H9 (cell line): ENCODE results near the gene SLC22A3. TPM values are rescaled to one million over a fixed set of nuclear protein-coding genes. Genes with fewer than 3 reads are reported as not detected.

Experiments used
- DNase-seq: peaks from one replicate; pipeline ENCODE4 v3.0.0-alpha.2; 2017
- H2AFZ ChIP-seq: one replicate; pipeline ENCODE4 v1.6.1; 2013; ENCODE audit warnings: mild to moderate bottlenecking, low read length, control low read depth, moderate library complexity
- H2AK5ac ChIP-seq: 2 replicates; pipeline ENCODE4 v1.6.1; 2013; ENCODE audit warnings: low read length, control low read depth, mixed read lengths; ENCODE audit not compliant: insufficient read length
- H2BK120ac ChIP-seq: one replicate; pipeline ENCODE4 v1.6.1; 2013; ENCODE audit warnings: low read depth, mild to moderate bottlenecking, low read length, control low read depth, inconsistent platforms; ENCODE audit not compliant: poor library complexity, severe bottlenecking
- H2BK12ac ChIP-seq: 2 replicates; pipeline ENCODE4 v1.6.1; 2013; ENCODE audit warnings: low read length, control low read depth, mixed read lengths, low read depth; ENCODE audit not compliant: insufficient read length
- H2BK15ac ChIP-seq: 2 replicates; pipeline ENCODE4 v1.6.1; 2013; ENCODE audit warnings: low read depth, low read length, control low read depth
- H2BK20ac ChIP-seq: one replicate; pipeline ENCODE4 v1.6.1; 2013; ENCODE audit warnings: low read depth, mild to moderate bottlenecking, low read length, control low read depth, inconsistent platforms; ENCODE audit not compliant: poor library complexity, severe bottlenecking
- H2BK5ac ChIP-seq: 2 replicates; pipeline ENCODE4 v1.6.1; 2013; ENCODE audit warnings: low read length, control low read depth, mixed read lengths; ENCODE audit not compliant: insufficient read length
- H3K14ac ChIP-seq: 2 replicates; pipeline ENCODE4 v1.6.1; 2013; ENCODE audit warnings: low read length, control low read depth; ENCODE audit not compliant: insufficient read depth
- H3K18ac ChIP-seq: 2 replicates; pipeline ENCODE4 v1.6.1; 2013; ENCODE audit warnings: low read depth, mild to moderate bottlenecking, mixed read lengths, low read length, control low read depth; ENCODE audit not compliant: insufficient read length
- H3K23ac ChIP-seq: 2 replicates; pipeline ENCODE4 v1.6.1; 2013; ENCODE audit warnings: low read length, control low read depth, mixed read lengths, low read depth; ENCODE audit not compliant: insufficient read length
- H3K23me2 ChIP-seq: 2 replicates; pipeline ENCODE4 v1.6.1; 2013; ENCODE audit warnings: low read depth, mild to moderate bottlenecking, mixed read lengths, low read length, control low read depth; ENCODE audit not compliant: insufficient read length, poor library complexity, severe bottlenecking
- H3K27ac ChIP-seq: 2 replicates; pipeline ENCODE4 v1.5.1; 2013; ENCODE audit warnings: low read length, control low read depth, mixed read lengths, low read depth; ENCODE audit not compliant: insufficient read length
- H3K27me3 ChIP-seq: 2 replicates; pipeline ENCODE4 v1.6.1; 2013; ENCODE audit warnings: low read length, control low read depth, inconsistent platforms; ENCODE audit not compliant: insufficient read depth
- H3K4ac ChIP-seq: 2 replicates; pipeline ENCODE4 v1.6.1; 2013; ENCODE audit warnings: low read depth, mild to moderate bottlenecking, control low read depth, inconsistent platforms, low read length, moderate library complexity
- H3K4me1 ChIP-seq: 2 replicates; pipeline ENCODE4 v1.6.1; 2013; ENCODE audit warnings: low read length, control low read depth, inconsistent platforms; ENCODE audit not compliant: insufficient read depth
- H3K4me2 ChIP-seq: 2 replicates; pipeline ENCODE4 v1.6.1; 2013; ENCODE audit warnings: low read length, control low read depth, mixed read lengths; ENCODE audit not compliant: insufficient read length, insufficient read depth
- H3K56ac ChIP-seq: 2 replicates; pipeline ENCODE4 v1.6.1; 2013; ENCODE audit warnings: low read depth, mild to moderate bottlenecking, mixed read lengths, low read length, control low read depth; ENCODE audit not compliant: insufficient read length
- H3K79me1 ChIP-seq: 2 replicates; pipeline ENCODE4 v1.6.1; 2013; ENCODE audit warnings: low read depth, mild to moderate bottlenecking, moderate library complexity, low read length, control low read depth, inconsistent platforms; ENCODE audit not compliant: insufficient read depth, poor library complexity, severe bottlenecking
- H3K79me2 ChIP-seq: 2 replicates; pipeline ENCODE4 v1.6.1; 2013; ENCODE audit warnings: low read length, control low read depth, inconsistent platforms; ENCODE audit not compliant: insufficient read depth
- H3K9ac ChIP-seq: 2 replicates; pipeline ENCODE4 v1.6.1; 2013; ENCODE audit warnings: low read length, control low read depth, mixed read lengths; ENCODE audit not compliant: insufficient read length; ENCODE audit errors: extremely low read depth
- H3K9me3 ChIP-seq: one replicate; pipeline ENCODE4 v1.6.1; 2013; ENCODE audit warnings: low read depth, low read length, inconsistent platforms; ENCODE audit not compliant: control insufficient read depth
- H3T11ph ChIP-seq: one replicate; pipeline ENCODE4 v1.6.1; 2013; ENCODE audit warnings: mild to moderate bottlenecking, low read length, control low read depth, inconsistent platforms
- H4K20me1 ChIP-seq: one replicate; pipeline ENCODE4 v1.6.1; 2013; ENCODE audit not compliant: control insufficient read depth, insufficient read length, insufficient read depth
- H4K5ac ChIP-seq: 2 replicates; pipeline ENCODE4 v1.6.1; 2013; ENCODE audit warnings: low read depth, mild to moderate bottlenecking, mixed read lengths, low read length, control low read depth; ENCODE audit not compliant: insufficient read length
- H4K8ac ChIP-seq: replicated peaks from 2 replicates; pipeline ENCODE4 v1.6.1; 2013; ENCODE audit warnings: low read length, control low read depth, mixed read lengths, low read depth; ENCODE audit not compliant: insufficient read length
- H4K91ac ChIP-seq: 2 replicates; pipeline ENCODE4 v1.6.1; 2013; ENCODE audit warnings: low read depth, mild to moderate bottlenecking, moderate library complexity, mixed read lengths, low read length, control low read depth; ENCODE audit not compliant: insufficient read length
- H3K27ac Mint-ChIP-seq, 3 experiments: 2 replicates in 2 of 3; 3 replicates in 1 of 3; pipeline ENCODE4 v1.8.0; 2020 to 2021; ENCODE audit warnings: mixed read lengths in 3 of 3, mild to moderate bottlenecking in 1 of 3, moderate library complexity in 1 of 3
- H3K27me3 Mint-ChIP-seq: 2 replicates; pipeline ENCODE4 v1.8.0; 2021; ENCODE audit warnings: low read depth, mild to moderate bottlenecking, moderate library complexity, mixed read lengths
- H3K36me3 Mint-ChIP-seq, 3 experiments: 2 replicates in 2 of 3; 3 replicates in 1 of 3; pipeline ENCODE4 v1.8.0; 2020 to 2021; ENCODE audit warnings: low read depth in 3 of 3, mixed read lengths in 3 of 3; ENCODE audit not compliant: insufficient read depth in 1 of 3
- H3K4me1 Mint-ChIP-seq, 2 experiments: 2 replicates each; pipeline ENCODE4 v1.8.0; 2020; ENCODE audit warnings: mixed read lengths in 2 of 2
- H3K4me3 Mint-ChIP-seq, 2 experiments: 2 replicates in 1 of 2; 3 replicates in 1 of 2; pipeline ENCODE4 v1.8.0; 2020 to 2021; ENCODE audit warnings: mild to moderate bottlenecking in 2 of 2, mixed read lengths in 2 of 2, moderate library complexity in 1 of 2
- H3K9me3 Mint-ChIP-seq, 2 experiments: 2 replicates in 1 of 2; 3 replicates in 1 of 2; pipeline ENCODE4 v1.8.0; 2020; ENCODE audit warnings: mild to moderate bottlenecking in 2 of 2, mixed read lengths in 2 of 2, moderate library complexity in 1 of 2
- WGBS: extraction: QIAGEN DNeasy Blood & Tissue Kit; methylation state at CpG from one replicate; pipeline ENCODE4 v1.1.7; 2013; ENCODE audit warnings: missing lambda C conversion rate, low lambda C conversion rate, mixed read lengths; ENCODE audit not compliant: insufficient read length; ENCODE audit errors: extremely low coverage; 5-methylcytosine and 5-hydroxymethylcytosine counted together
- total RNA-seq: library from RNA; stranded (reverse); gene quantifications from 2 replicates; pipeline ENCODE4 v1.2.1, GENCODE V29; 2021
- TF ChIP-seq, protein P1 (sequence below): fragments of 200-600 bp; sonication (generic); conservative IDR thresholded peaks from 3 replicates; pipeline ENCODE4 v1.8.0; 2021; ENCODE audit warnings: antibody characterized with exemption, mild to moderate bottlenecking

SLC22A3 gene
- total RNA-seq, 1 experiment from 2014 or later: 2.7 TPM

DNA sequence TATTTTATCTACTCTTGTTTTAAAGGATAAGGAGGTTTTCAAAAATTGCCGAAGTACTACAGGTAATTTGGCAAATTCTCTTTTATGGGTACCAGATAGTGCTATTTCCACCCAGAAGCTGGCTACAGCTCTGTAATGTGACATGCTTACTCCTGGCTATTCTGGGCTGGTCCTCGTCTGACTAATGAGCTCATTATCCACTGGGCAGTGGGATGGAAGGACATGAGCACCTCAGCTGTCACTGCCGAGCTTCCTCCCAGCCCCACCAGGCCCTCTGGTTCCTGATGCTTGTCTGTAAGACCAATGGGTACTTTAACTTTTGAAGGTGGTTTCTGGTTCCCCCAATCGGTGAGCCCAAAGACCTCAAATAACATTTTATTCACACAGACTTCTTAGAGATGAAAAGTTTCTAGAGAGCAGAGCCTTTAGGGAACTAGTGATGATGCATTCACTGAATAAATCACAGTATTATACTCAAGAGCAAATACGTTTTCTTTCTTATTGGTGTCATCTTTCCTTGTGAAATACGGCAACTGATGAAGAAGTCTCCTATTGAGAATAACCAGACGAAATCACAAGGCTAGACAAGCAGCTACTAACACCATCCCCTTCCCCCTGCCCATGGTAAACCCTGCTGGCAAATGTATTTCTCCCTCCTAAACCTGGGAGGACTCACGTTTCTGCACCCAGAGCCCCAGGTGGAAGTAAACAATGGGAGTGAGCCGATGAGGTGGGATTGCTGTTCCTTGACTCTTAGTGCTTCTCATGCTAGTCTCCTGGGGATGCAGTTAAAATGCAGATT is 80.8 kb downstream of the SLC22A3 start:
- peak; percentile 51 for DNase-seq

More for the DNA sequence above, 80.8 kb downstream of the SLC22A3 start:
- no peaks in the 10 kb centered on the region for H3K9me3 ChIP-seq
- H2BK15ac ChIP-seq: no peak overlapping the region
- no peak overlapping the region for H3K4me3 Mint-ChIP-seq
- H3K27ac Mint-ChIP-seq: peak overlapping the region; percentile 20 to 59 (median 20); a peak in 4 of 7 replicates
- no peak overlapping the region for H4K5ac ChIP-seq
- H3K9me3 Mint-ChIP-seq: no peaks in the 10 kb centered on the region; a peak in 1 of 5 replicates
- no peak overlapping the region for H2BK20ac ChIP-seq
- H3K27me3 ChIP-seq: no peaks in the 10 kb centered on the region
- no peaks in the 10 kb centered on the region; the same call in 1 of the 2 replicates for H3K4me1 ChIP-seq
- H3K4me2 ChIP-seq: no peak overlapping the region
- no peaks in the 10 kb centered on the region for H3K79me2 ChIP-seq
- no peaks in the 10 kb centered on the region for H3K79me1 ChIP-seq
- no peak overlapping the region for H4K8ac ChIP-seq
- no peak overlapping the region for H2AFZ ChIP-seq
- no peak overlapping the region for H2BK5ac ChIP-seq
- no peak overlapping the region for H4K91ac ChIP-seq
- H3K4ac ChIP-seq: no peak overlapping the region
- no CpG with 5 or more reads among the region's 9 CpGs for WGBS
- H3K23me2 ChIP-seq: no peaks in the 10 kb centered on the region
- TF ChIP-seq, protein P1, sequence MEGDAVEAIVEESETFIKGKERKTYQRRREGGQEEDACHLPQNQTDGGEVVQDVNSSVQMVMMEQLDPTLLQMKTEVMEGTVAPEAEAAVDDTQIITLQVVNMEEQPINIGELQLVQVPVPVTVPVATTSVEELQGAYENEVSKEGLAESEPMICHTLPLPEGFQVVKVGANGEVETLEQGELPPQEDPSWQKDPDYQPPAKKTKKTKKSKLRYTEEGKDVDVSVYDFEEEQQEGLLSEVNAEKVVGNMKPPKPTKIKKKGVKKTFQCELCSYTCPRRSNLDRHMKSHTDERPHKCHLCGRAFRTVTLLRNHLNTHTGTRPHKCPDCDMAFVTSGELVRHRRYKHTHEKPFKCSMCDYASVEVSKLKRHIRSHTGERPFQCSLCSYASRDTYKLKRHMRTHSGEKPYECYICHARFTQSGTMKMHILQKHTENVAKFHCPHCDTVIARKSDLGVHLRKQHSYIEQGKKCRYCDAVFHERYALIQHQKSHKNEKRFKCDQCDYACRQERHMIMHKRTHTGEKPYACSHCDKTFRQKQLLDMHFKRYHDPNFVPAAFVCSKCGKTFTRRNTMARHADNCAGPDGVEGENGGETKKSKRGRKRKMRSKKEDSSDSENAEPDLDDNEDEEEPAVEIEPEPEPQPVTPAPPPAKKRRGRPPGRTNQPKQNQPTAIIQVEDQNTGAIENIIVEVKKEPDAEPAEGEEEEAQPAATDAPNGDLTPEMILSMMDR: no peak
- H3K4me1 Mint-ChIP-seq: peaks cover 23 to 27% of the 10 kb centered on the region in 2 experiments
- H3K27ac ChIP-seq: no peak overlapping the region
- no peak overlapping the region for H3K18ac ChIP-seq
- H3K56ac ChIP-seq: no peak overlapping the region
- no peaks in the 10 kb centered on the region for H3K27me3 Mint-ChIP-seq
- H2BK120ac ChIP-seq: no peak overlapping the region
- H4K20me1 ChIP-seq: no peaks in the 10 kb centered on the region
- no peak overlapping the region for H2AK5ac ChIP-seq
- no peak overlapping the region for H3T11ph ChIP-seq
- no peak overlapping the region for H2BK12ac ChIP-seq
- H3K23ac ChIP-seq: no peak overlapping the region
- H3K14ac ChIP-seq: no peak overlapping the region
- no peak overlapping the region for H3K9ac ChIP-seq
- no peaks in the 10 kb centered on the region for H3K36me3 Mint-ChIP-seq
